SK-N-SH (cell line): ENCODE data around the gene IRAK4. TPM values are rescaled to one million over a fixed set of nuclear protein-coding genes. Genes with fewer than 3 reads are reported as not detected.

Experiments used
- CTCF ChIA-PET: fragments of 300-600, 350-600 bp; formaldehyde crosslinking; extraction: SDS; loops from one replicate; lab custom pipeline; 2021; lab: Yijun Ruan, JAX
- POLR2A ChIA-PET: fragments of 350-600 bp; sonication (Branson Sonifier 250); formaldehyde crosslinking; extraction: SDS; loops from one replicate; lab custom pipeline; 2020; ENCODE audit warnings: antibody characterized with exemption, inconsistent platforms; lab: Yijun Ruan, JAX
- DNase-seq: peaks from one replicate; pipeline ENCODE4 v3.0.0; 2012
- H2AFZ ChIP-seq: fragments of 200-600 bp; sonication (generic); 2 replicates; pipeline ENCODE4 v1.8.1; 2016; ENCODE audit warnings: antibody characterized with exemption, mild to moderate bottlenecking, low read depth
- H3F3A ChIP-seq: fragments of 200-600 bp; sonication (generic); replicated peaks from 2 replicates; pipeline ENCODE3; 2016; ENCODE audit warnings: antibody characterized with exemption, mild to moderate bottlenecking; ENCODE audit not compliant: insufficient read depth
- H3K27ac ChIP-seq, 2 experiments: fragments of 200-500 bp in 1 of 2; fragments of 200-600 bp in 1 of 2; sonication (Bioruptor generic) in 1 of 2; sonication (generic), shearing (Covaris generic) in 1 of 2; 2 replicates each; pipeline versions ENCODE4 v1.5.1 to v1.6.1; 2014 to 2016; ENCODE audit warnings: low read depth in 2 of 2, inconsistent platforms in 1 of 2, low read length in 1 of 2, mild to moderate bottlenecking in 1 of 2, mixed read lengths in 1 of 2
- H3K27me3 ChIP-seq: fragments of 200-600 bp; sonication (generic), shearing (Covaris generic); 2 replicates; pipeline ENCODE4 v1.6.1; 2016; ENCODE audit warnings: mixed run types; ENCODE audit not compliant: insufficient read depth
- H3K36me3 ChIP-seq, 2 experiments: fragments of 200-500 bp in 1 of 2; fragments of 200-600 bp in 1 of 2; sonication (Bioruptor generic) in 1 of 2; sonication (generic) in 1 of 2; replicated peaks in 1 of 2; 2 replicates each; pipeline versions ENCODE3 to v1.5.1; 2014 to 2016; ENCODE audit warnings: low read length in 1 of 2, mild to moderate bottlenecking in 1 of 2; ENCODE audit not compliant: insufficient read depth in 2 of 2, control insufficient read depth in 1 of 2
- H3K4me1 ChIP-seq, 2 experiments: fragments of 200-500 bp in 1 of 2; fragments of 200-600 bp in 1 of 2; sonication (Bioruptor generic) in 1 of 2; sonication (generic), shearing (Covaris generic) in 1 of 2; 2 replicates each; pipeline versions ENCODE4 v1.5.1 to v1.6.1; 2014 to 2016; ENCODE audit warnings: low read depth in 1 of 2, low read length in 1 of 2, mixed run types in 1 of 2; ENCODE audit not compliant: insufficient read depth in 2 of 2, control insufficient read depth in 1 of 2
- H3K4me2 ChIP-seq: fragments of 200-600 bp; sonication (generic), shearing (Covaris generic); 2 replicates; pipeline ENCODE4 v1.6.1; 2017; ENCODE audit warnings: mixed run types
- H3K4me3 ChIP-seq, 2 experiments: fragments of 200-500 bp in 1 of 2; fragments of 200-600 bp in 1 of 2; sonication (Bioruptor generic) in 1 of 2; sonication (generic), shearing (Covaris generic) in 1 of 2; 2 replicates each; pipeline versions ENCODE4 v1.5.1 to v1.8.1; 2014 to 2016; ENCODE audit warnings: low read depth in 2 of 2, inconsistent platforms in 1 of 2, low read length in 1 of 2, mild to moderate bottlenecking in 1 of 2, mixed read lengths in 1 of 2, moderate library complexity in 1 of 2
- H3K79me2 ChIP-seq: fragments of 200-600 bp; sonication (generic); 2 replicates; pipeline ENCODE4 v1.8.1; 2017; ENCODE audit warnings: mild to moderate bottlenecking; ENCODE audit not compliant: insufficient read depth
- H3K9ac ChIP-seq: fragments of 200-600 bp; sonication (generic); 2 replicates; pipeline ENCODE4 v1.6.1; 2017; ENCODE audit warnings: mixed run types
- H3K9me2 ChIP-seq: fragments of 200-600 bp; sonication (generic); 2 replicates; pipeline ENCODE4 v1.6.1; 2017; ENCODE audit warnings: mixed run types
- H3K9me3 ChIP-seq: fragments of 200-600 bp; sonication (generic); 2 replicates; pipeline ENCODE4 v1.6.1; 2017; ENCODE audit warnings: mixed run types, mild to moderate bottlenecking, moderate library complexity
- H4K20me1 ChIP-seq: fragments of 200-600 bp; sonication (generic); 2 replicates; pipeline ENCODE4 v1.6.1; 2017; ENCODE audit warnings: mild to moderate bottlenecking, mixed run types; ENCODE audit not compliant: insufficient read depth
- CHD2 ChIP-seq: fragments of 150-350 bp; IDR thresholded peaks from 2 replicates; pipeline ENCODE4 v1.6.1; 2018; ENCODE audit warnings: low read length; ENCODE audit not compliant: partially characterized antibody
- CTCF ChIP-seq: fragments of 200-600 bp; sonication (generic); IDR thresholded peaks from 2 replicates; pipeline ENCODE4 v1.6.1; 2017; ENCODE audit warnings: antibody characterized with exemption, mild to moderate bottlenecking, moderate library complexity
- FOXM1 ChIP-seq: IDR thresholded peaks from 2 replicates; pipeline ENCODE4 v1.4.0; 2012; ENCODE audit warnings: low read depth, mild to moderate bottlenecking
- GABPA ChIP-seq: IDR thresholded peaks from 2 replicates; pipeline ENCODE4 v1.4.0; 2012; ENCODE audit warnings: low read depth, mild to moderate bottlenecking
- GATA2 ChIP-seq: sonication (generic); formaldehyde crosslinking; IDR thresholded peaks from 2 replicates; pipeline ENCODE4 v1.5.0; 2020; ENCODE audit warnings: mild to moderate bottlenecking, missing genetic modification reagents
- NFIC ChIP-seq: IDR thresholded peaks from 2 replicates; pipeline ENCODE4 v1.4.0; 2012; ENCODE audit warnings: borderline replicate concordance
- SIN3A ChIP-seq: IDR thresholded peaks from 2 replicates; pipeline ENCODE4 v1.6.1; 2012; ENCODE audit warnings: low read depth, mild to moderate bottlenecking, low read length, moderate library complexity, borderline replicate concordance
- TAF1 ChIP-seq: IDR thresholded peaks from 2 replicates; pipeline ENCODE4 v1.6.1; 2012; ENCODE audit warnings: low read depth, mild to moderate bottlenecking, low read length, moderate library complexity, borderline replicate concordance
- TCF12 ChIP-seq: IDR thresholded peaks from 2 replicates; pipeline ENCODE4 v1.4.0; 2012
- YY1 ChIP-seq: IDR thresholded peaks from 2 replicates; pipeline ENCODE4 v1.4.0; 2012; ENCODE audit warnings: low read depth, mild to moderate bottlenecking
- WGBS: methylation state at CpG from one replicate; pipeline ENCODE4 v1.1.6; 2017; ENCODE audit warnings: low lambda C conversion rate; 5-methylcytosine and 5-hydroxymethylcytosine counted together
- polyA plus RNA-seq, 3 experiments: library from polyadenylated mRNA; depleted of rRNA; stranded (reverse); fragments of >200 nt; gene quantifications; 2 replicates each; pipeline ENCODE4 v1.2.3, GENCODE V29; 2012
- TF ChIP-seq, protein P1 (sequence below): IDR thresholded peaks from 2 replicates; pipeline ENCODE4; 2012
- TF ChIP-seq, protein P2 (sequence below): IDR thresholded peaks from 2 replicates; pipeline ENCODE4 v1.4.0; 2012; ENCODE audit warnings: low read depth, borderline replicate concordance
- TF ChIP-seq, protein P3 (sequence below): fragments of 150-350 bp; IDR thresholded peaks from 2 replicates; pipeline ENCODE4 v1.6.1; 2017; ENCODE audit warnings: antibody characterized with exemption, low read length, low read depth, borderline replicate concordance
- TF ChIP-seq, protein P4 (sequence below): IDR thresholded peaks from 2 replicates; pipeline ENCODE4 v1.4.0; 2012; ENCODE audit warnings: low read depth

The IRAK4 gene
- polyA plus RNA-seq, 1 of the 3 experiments (the other 2 are of a cell fraction): 5.1 TPM

DNA sequence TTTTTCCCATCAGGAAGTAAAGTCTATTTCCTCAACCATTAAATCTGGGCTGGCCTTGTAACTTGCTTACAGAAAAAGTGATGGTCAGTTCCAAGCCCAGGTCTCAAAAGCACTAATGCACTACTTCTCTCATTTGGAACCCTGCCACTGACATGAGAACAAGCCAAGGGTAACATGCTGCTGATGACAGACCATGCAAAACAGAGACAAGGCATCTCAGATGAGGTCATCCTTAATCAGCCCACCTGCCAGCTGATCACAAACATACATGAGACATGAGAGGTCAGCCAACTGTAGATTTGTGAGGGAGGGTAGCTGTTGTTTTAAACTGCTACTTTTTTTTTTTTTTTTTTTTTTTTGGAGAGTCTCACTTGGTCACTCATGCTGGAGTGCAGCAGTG lies 31.2 kb downstream of the IRAK4 start:
- POLR2A ChIA-PET: interaction anchor here (1.1 kb wide), 1 partner anchor 16 kb away, joined by 3 read pairs; the partner anchor contains the start of gene TWF1
- CTCF ChIA-PET: interaction anchor here (0.9 kb wide), 1 partner anchor 93 kb away, joined by 3 read pairs; no protein-coding TSS in a partner anchor
- no peak overlapping the region for H3K27ac ChIP-seq
- H3K9ac ChIP-seq: no peak overlapping the region
- no peaks in the 10 kb centered on the region for H4K20me1 ChIP-seq
- peak; percentile 19 for DNase-seq
- H3K4me3 ChIP-seq: no peak overlapping the region
- no peaks in the 10 kb centered on the region for H3K9me3 ChIP-seq
- no peak overlapping the region for H2AFZ ChIP-seq
- no peaks in the 10 kb centered on the region for H3K9me2 ChIP-seq
- H3K27me3 ChIP-seq: no peaks in the 10 kb centered on the region
- TF ChIP-seq GABPA (no peak), TCF12 (peak; percentile 13; the same call in 1 of the 2 replicates)
- TF ChIP-seq, protein P1, sequence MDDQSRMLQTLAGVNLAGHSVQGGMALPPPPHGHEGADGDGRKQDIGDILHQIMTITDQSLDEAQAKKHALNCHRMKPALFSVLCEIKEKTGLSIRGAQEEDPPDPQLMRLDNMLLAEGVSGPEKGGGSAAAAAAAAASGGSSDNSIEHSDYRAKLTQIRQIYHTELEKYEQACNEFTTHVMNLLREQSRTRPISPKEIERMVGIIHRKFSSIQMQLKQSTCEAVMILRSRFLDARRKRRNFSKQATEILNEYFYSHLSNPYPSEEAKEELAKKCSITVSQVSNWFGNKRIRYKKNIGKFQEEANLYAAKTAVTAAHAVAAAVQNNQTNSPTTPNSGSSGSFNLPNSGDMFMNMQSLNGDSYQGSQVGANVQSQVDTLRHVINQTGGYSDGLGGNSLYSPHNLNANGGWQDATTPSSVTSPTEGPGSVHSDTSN: no peak; the same call in 1 of the 2 replicates
- TF ChIP-seq, protein P2, sequence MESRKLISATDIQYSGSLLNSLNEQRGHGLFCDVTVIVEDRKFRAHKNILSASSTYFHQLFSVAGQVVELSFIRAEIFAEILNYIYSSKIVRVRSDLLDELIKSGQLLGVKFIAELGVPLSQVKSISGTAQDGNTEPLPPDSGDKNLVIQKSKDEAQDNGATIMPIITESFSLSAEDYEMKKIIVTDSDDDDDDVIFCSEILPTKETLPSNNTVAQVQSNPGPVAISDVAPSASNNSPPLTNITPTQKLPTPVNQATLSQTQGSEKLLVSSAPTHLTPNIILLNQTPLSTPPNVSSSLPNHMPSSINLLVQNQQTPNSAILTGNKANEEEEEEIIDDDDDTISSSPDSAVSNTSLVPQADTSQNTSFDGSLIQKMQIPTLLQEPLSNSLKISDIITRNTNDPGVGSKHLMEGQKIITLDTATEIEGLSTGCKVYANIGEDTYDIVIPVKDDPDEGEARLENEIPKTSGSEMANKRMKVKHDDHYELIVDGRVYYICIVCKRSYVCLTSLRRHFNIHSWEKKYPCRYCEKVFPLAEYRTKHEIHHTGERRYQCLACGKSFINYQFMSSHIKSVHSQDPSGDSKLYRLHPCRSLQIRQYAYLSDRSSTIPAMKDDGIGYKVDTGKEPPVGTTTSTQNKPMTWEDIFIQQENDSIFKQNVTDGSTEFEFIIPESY: no peak
- TF ChIP-seq, protein P3, sequence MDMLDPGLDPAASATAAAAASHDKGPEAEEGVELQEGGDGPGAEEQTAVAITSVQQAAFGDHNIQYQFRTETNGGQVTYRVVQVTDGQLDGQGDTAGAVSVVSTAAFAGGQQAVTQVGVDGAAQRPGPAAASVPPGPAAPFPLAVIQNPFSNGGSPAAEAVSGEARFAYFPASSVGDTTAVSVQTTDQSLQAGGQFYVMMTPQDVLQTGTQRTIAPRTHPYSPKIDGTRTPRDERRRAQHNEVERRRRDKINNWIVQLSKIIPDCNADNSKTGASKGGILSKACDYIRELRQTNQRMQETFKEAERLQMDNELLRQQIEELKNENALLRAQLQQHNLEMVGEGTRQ: no peak
- peaks cover 8% of the 10 kb centered on the region for H3F3A ChIP-seq
- H3K4me1 ChIP-seq: no peaks in the 10 kb centered on the region; a peak in 1 of 4 replicates
- no peaks in the 10 kb centered on the region for H3K79me2 ChIP-seq
- H3K36me3 ChIP-seq: peaks cover 3 to 16% of the 10 kb centered on the region in 2 experiments
- no peak overlapping the region for H3K4me2 ChIP-seq

- H2AFZ ChIP-seq: no peak overlapping the region
- no peak overlapping the region for H3K4me3 ChIP-seq
- peaks cover 13% of the 10 kb centered on the region for H3F3A ChIP-seq
- H3K4me1 ChIP-seq: no peaks in the 10 kb centered on the region
- 86% methylated on average over 2 of the region's 2 CpGs for WGBS
- no peak overlapping the region for H3K4me2 ChIP-seq
- POLR2A ChIA-PET: no interaction called here
- CTCF ChIA-PET: interaction anchor here (5.0 kb wide), 1 partner anchor 87 kb away, joined by 15 read pairs; no protein-coding TSS in a partner anchor
- peaks cover 60 to 66% of the 10 kb centered on the region in 2 experiments for H3K36me3 ChIP-seq
- no peaks in the 10 kb centered on the region for H3K27me3 ChIP-seq
- peaks cover 9% of the 10 kb centered on the region; the same call in 1 of the 2 replicates for H3K79me2 ChIP-seq
- no peaks in the 10 kb centered on the region for H4K20me1 ChIP-seq
- no peak overlapping the region for H3K9ac ChIP-seq
- no peak for DNase-seq
- H3K9me2 ChIP-seq: no peaks in the 10 kb centered on the region
- H3K27ac ChIP-seq: peak overlapping the region in 1 of 2 experiments; percentile 21; a peak in 1 of 4 replicates
- no peaks in the 10 kb centered on the region for H3K9me3 ChIP-seq
- TF ChIP-seq YY1 (no peak), CHD2 (no peak), FOXM1 (no peak), CTCF (no peak), NFIC (no peak), SIN3A (no peak), GATA2 (no peak), TAF1 (no peak)
- TF ChIP-seq, protein P4, sequence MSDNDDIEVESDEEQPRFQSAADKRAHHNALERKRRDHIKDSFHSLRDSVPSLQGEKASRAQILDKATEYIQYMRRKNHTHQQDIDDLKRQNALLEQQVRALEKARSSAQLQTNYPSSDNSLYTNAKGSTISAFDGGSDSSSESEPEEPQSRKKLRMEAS: no peak
- TF ChIP-seq, protein P3: no peak
Measured at GRCh38 chr12:43795716-43796280, 37.0 kb downstream of the IRAK4 start.
